ENCODE data around the gene MED13L. TPM values are rescaled to one million over a fixed set of nuclear protein-coding genes. Genes with fewer than 3 reads are reported as not detected.

Gene MED13L
- polyA plus RNA-seq, 4 donors: 9.8 to 74.0 (median 14.3) TPM

DNA sequence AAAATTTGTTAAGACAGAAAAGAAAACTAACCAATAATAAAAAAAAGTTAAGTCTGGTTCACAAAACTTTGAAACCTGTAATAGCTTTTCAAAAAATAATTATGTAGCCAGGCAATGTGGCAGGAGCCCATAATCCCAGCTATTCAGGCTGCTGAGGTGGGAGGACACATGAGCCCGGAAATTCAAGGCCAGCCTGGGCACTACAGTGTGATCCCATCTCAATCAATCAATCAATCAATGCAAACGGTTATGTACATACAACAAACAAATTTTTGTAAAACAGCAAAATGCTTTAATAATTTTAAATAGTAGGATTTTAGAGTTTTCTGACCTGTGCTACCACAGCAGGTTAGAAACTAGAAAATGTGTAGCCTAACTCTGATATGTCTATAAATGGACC, 152.4 kb downstream of the MED13L start:
- no peak overlapping the region for H3K27ac ChIP-seq (ENCODE audit: low read depth in 1 of 3, low read length in 2 of 3)
- H3K9me3 ChIP-seq (ENCODE audit: control insufficient read depth in 2 of 2, insufficient read depth in 1 of 2, low read depth in 1 of 2, low read length in 1 of 2): no peaks in the 10 kb centered on the region
- H3K36me3 ChIP-seq (ENCODE audit: control insufficient read depth in 3 of 3, insufficient read depth in 2 of 3, low read depth in 1 of 3, low read length in 3 of 3): no peaks in the 10 kb centered on the region
- H3K27me3 ChIP-seq (ENCODE audit: control insufficient read depth in 3 of 3, insufficient read depth in 3 of 3, low read length in 3 of 3): no peaks in the 10 kb centered on the region
- no peak for FAIRE-seq
- peaks cover 0 to 5% (median 3%) of the 10 kb centered on the region in 3 donors for H3K4me1 ChIP-seq (ENCODE audit: control insufficient read depth in 3 of 3, insufficient read depth in 2 of 3, low read depth in 1 of 3, low read length in 2 of 3)
- no peak for DNase-seq
- no peak overlapping the region for H3K4me3 ChIP-seq (ENCODE audit: low read depth in 1 of 3, low read length in 3 of 3)
- WGBS, 3 donors: 74 to 77% (median 74%) methylated on average over 2 of the region's 2 CpGs

DNA sequence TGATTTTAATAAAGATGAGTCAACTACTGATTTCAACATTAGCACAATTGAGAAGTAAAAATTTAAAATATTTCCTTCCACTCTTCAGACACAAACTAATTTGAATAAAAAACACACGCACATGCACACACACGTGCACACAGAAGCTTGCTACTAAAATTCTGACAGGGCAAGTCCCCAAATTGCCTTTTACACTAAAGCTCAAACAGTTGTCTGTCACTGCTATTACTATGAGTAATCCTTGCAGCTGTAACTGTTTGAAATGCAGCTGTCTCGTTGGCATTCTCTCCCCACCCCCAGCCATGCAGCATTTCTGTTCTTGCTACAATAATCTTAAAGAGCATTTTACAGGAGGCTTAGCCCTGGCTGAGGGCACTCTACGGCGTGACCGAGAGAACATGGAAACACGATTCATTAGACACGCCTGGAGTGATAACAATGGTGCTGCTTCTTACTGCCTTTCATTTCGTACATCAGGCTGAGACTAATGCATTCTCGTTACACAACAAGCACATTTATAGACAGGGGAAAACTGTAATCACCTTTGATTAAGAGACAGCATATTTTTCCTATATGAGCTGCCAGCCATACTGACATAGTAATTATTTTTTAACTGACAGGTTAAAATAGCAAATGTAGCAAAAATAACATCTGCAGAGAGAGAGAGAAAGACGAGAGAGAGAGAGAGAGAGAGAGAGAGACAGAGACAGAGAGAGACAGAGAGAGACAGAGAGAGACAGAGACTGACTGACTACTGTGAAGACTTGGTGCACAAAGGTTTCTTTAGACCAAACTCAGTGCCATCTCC, 153.8 kb downstream of the MED13L start:
- Histone ChIP-seq H3K4me3 (ENCODE audit: low read depth in 1 of 3, low read length in 3 of 3) (no peak overlapping the region), H3K27ac (ENCODE audit: low read depth in 1 of 3, low read length in 2 of 3) (peak overlapping the region in 1 of 3 donors; percentile 26), H3K4me1 (ENCODE audit: control insufficient read depth in 3 of 3, insufficient read depth in 2 of 3, low read depth in 1 of 3, low read length in 2 of 3) (peaks cover 0 to 5% (median 3%) of the 10 kb centered on the region in 3 donors), H3K36me3 (ENCODE audit: control insufficient read depth in 3 of 3, insufficient read depth in 2 of 3, low read depth in 1 of 3, low read length in 3 of 3) (no peaks in the 10 kb centered on the region), H3K27me3 (ENCODE audit: control insufficient read depth in 3 of 3, insufficient read depth in 3 of 3, low read length in 3 of 3) (no peaks in the 10 kb centered on the region), H3K9me3 (ENCODE audit: control insufficient read depth in 2 of 2, insufficient read depth in 1 of 2, low read depth in 1 of 2, low read length in 1 of 2) (no peaks in the 10 kb centered on the region)
- FAIRE-seq (no peak), DNase-seq (peak; percentile 28 to 50)
- WGBS, 3 donors: 22 to 29% (median 28%) methylated on average over 11 of the region's 11 CpGs

DNA sequence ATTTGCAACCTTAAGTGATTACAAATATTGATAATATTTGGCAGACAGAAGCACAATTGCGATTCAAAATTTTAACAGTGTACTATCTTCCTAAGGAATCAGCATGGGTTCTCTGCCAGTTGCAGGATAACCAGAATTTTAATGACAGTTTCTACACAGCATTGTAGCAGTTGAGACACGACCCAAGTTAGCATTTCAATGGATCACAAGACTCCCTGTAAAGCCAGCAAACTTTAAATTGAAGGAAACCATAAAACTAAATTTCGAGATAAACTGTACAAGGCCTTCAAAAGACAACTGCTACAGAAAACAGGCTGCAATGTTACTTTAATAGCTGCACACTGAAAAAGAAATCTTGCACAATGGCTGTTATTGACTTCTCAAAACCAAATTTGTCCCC, 154.9 kb downstream of the MED13L start:
- Histone ChIP-seq H3K27ac (ENCODE audit: low read depth in 1 of 3, low read length in 2 of 3) (no peak overlapping the region), H3K27me3 (ENCODE audit: control insufficient read depth in 3 of 3, insufficient read depth in 3 of 3, low read length in 3 of 3) (no peaks in the 10 kb centered on the region), H3K4me1 (ENCODE audit: control insufficient read depth in 3 of 3, insufficient read depth in 2 of 3, low read depth in 1 of 3, low read length in 2 of 3) (peaks cover 0 to 5% (median 3%) of the 10 kb centered on the region in 3 donors), H3K9me3 (ENCODE audit: control insufficient read depth in 2 of 2, insufficient read depth in 1 of 2, low read depth in 1 of 2, low read length in 1 of 2) (no peaks in the 10 kb centered on the region), H3K4me3 (ENCODE audit: low read depth in 1 of 3, low read length in 3 of 3) (no peak overlapping the region), H3K36me3 (ENCODE audit: control insufficient read depth in 3 of 3, insufficient read depth in 2 of 3, low read depth in 1 of 3, low read length in 3 of 3) (peaks cover 0 to 3% (median 0%) of the 10 kb centered on the region in 3 donors)
- no peak for FAIRE-seq
- no peak for DNase-seq
- WGBS, 3 donors: 69 to 78% (median 76%) methylated on average over 3 of the region's 3 CpGs

DNA sequence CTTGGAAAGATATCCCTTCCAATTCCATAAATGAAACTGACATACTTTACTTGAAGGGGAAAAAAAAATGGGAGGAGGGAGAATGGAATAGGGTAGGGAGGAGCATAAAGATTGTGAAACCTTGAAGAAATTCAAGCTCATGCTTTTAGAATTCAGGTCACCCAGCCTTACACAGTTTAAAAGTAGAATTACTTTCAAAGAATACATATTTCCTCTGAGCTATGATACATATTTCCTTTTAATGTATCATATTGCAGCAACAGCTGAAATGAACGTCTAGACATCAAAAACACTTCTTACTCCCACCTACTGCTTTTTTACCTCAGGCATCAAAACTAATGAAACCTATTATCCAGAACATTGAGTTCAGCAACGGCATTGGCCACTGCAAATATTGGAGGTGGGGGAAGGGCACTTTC, 156.0 kb downstream of the MED13L start:
- DNase-seq (no peak), FAIRE-seq (no peak)
- Histone ChIP-seq H3K27me3 (ENCODE audit: control insufficient read depth in 3 of 3, insufficient read depth in 3 of 3, low read length in 3 of 3) (no peaks in the 10 kb centered on the region), H3K27ac (ENCODE audit: low read depth in 1 of 3, low read length in 2 of 3) (no peak overlapping the region), H3K4me1 (ENCODE audit: control insufficient read depth in 3 of 3, insufficient read depth in 2 of 3, low read depth in 1 of 3, low read length in 2 of 3) (peaks cover 0 to 5% (median 4%) of the 10 kb centered on the region in 3 donors), H3K36me3 (ENCODE audit: control insufficient read depth in 3 of 3, insufficient read depth in 2 of 3, low read depth in 1 of 3, low read length in 3 of 3) (peaks cover 0 to 3% (median 0%) of the 10 kb centered on the region in 3 donors), H3K9me3 (ENCODE audit: control insufficient read depth in 2 of 2, insufficient read depth in 1 of 2, low read depth in 1 of 2, low read length in 1 of 2) (no peaks in the 10 kb centered on the region), H3K4me3 (ENCODE audit: low read depth in 1 of 3, low read length in 3 of 3) (no peak overlapping the region)
- WGBS, 3 donors: 33 to 48% (median 44%) methylated on average over 2 of the region's 2 CpGs

DNA sequence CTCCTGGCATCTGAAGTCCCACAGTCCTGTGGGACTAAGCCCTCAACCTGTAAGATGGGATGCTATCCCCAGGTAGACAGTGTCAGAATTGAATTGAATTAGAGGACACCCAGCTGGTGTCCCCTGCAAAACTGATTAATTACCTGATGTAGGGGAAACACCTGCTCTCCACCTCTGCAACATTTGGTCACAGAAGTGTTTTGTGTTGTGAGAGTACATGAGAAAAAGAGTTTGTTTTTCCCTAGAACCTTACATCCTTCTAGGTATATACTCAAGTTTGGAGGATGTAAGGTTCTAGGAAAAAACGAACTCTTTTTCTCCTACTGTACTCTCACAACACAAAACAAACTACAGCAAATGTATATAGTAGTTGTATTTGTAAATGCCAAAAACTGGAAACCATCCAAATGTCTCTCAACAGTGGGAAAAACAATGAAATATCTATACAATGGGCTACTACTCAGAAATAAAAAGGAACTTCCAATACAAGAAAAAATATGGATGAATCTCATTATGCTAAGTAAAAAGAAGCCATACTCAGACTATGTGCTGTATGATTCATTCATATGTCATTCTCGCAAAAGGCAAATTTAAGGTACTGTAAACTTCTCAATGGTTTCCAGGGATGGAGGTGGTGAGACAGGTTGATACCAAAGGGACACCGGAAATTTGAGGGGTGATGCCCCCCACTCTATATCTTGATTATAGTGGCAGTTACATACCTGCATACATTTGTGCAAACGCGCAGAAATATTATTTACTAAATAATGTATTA, 160.7 kb downstream of the MED13L start:
- Histone ChIP-seq H3K27ac (ENCODE audit: low read depth in 1 of 3, low read length in 2 of 3) (no peak overlapping the region), H3K4me3 (ENCODE audit: low read depth in 1 of 3, low read length in 3 of 3) (no peak overlapping the region), H3K27me3 (ENCODE audit: control insufficient read depth in 3 of 3, insufficient read depth in 3 of 3, low read length in 3 of 3) (no peaks in the 10 kb centered on the region), H3K36me3 (ENCODE audit: control insufficient read depth in 3 of 3, insufficient read depth in 2 of 3, low read depth in 1 of 3, low read length in 3 of 3) (peaks cover 0 to 3% (median 0%) of the 10 kb centered on the region in 3 donors), H3K4me1 (ENCODE audit: control insufficient read depth in 3 of 3, insufficient read depth in 2 of 3, low read depth in 1 of 3, low read length in 2 of 3) (peaks cover 0 to 4% (median 0%) of the 10 kb centered on the region in 3 donors), H3K9me3 (ENCODE audit: control insufficient read depth in 2 of 2, insufficient read depth in 1 of 2, low read depth in 1 of 2, low read length in 1 of 2) (no peaks in the 10 kb centered on the region)
- FAIRE-seq: no peak
- DNase-seq: no peak
- WGBS, 3 donors: 93 to 94% (median 93%) methylated on average over 5 of the region's 5 CpGs

DNA sequence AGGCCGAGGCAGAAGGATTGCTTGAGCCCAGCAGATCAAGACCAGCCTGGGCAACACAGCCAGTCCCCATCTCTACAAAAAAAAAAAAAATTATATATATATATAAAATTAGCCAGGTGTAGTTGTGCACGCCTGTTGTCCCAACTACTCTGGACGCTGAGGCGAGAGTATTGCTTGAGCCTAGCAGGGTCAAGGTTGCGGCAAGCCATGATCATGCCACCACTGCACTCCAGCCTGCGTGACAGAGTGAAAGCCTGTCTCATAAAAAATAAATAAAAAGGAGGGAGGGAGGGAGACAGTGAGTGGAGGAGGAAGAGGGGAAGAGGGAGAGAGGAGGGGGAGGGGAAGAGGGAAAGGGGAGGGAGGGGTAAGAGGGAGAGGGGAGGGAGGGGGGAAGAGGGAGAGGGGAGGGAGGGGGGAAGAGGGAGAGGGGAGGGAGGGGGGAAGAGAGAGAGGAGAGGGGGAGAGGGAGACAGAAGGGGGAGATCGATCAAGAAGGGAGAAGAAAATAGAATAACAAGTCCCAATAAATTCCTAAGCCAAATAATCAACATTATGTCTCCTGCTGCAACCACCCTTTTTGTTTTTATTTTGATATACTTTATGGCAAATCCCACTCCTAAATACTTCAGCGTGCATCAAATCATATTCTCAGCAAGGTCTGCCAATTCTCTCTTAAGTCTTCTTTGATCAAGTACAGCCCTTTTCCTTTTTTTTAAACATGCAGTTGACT, 163.9 kb downstream of the MED13L start:
- Histone ChIP-seq H3K4me1 (ENCODE audit: control insufficient read depth in 3 of 3, insufficient read depth in 2 of 3, low read depth in 1 of 3, low read length in 2 of 3) (peaks cover 0 to 4% (median 0%) of the 10 kb centered on the region in 3 donors), H3K27me3 (ENCODE audit: control insufficient read depth in 3 of 3, insufficient read depth in 3 of 3, low read length in 3 of 3) (no peaks in the 10 kb centered on the region), H3K4me3 (ENCODE audit: low read depth in 1 of 3, low read length in 3 of 3) (no peak overlapping the region), H3K27ac (ENCODE audit: low read depth in 1 of 3, low read length in 2 of 3) (no peak overlapping the region), H3K36me3 (ENCODE audit: control insufficient read depth in 3 of 3, insufficient read depth in 2 of 3, low read depth in 1 of 3, low read length in 3 of 3) (peaks cover 0 to 3% (median 0%) of the 10 kb centered on the region in 3 donors), H3K9me3 (ENCODE audit: control insufficient read depth in 2 of 2, insufficient read depth in 1 of 2, low read depth in 1 of 2, low read length in 1 of 2) (no peaks in the 10 kb centered on the region)
- DNase-seq: no peak
- 84 to 93% (median 87%) methylated on average over 8 of the region's 8 CpGs for WGBS, 3 donors
- FAIRE-seq: no peak

DNA sequence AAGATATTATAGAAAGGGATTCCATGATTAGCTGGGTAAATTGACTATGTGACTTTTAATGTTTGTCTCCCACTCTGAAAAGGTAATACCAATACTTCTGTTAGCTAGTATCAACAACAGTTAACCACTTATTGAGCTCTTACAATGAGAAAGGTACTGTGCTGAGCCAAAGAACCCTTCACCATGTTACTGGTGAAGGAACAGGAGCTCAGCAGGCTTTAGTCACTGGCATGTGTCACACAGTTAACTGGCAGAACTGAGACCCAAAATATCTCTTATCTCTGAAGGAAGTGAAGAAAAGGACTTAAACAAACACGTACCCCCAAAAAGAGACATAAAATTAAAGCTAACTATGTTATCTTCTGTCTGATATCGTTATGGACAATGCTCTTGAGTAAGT, 170.6 kb downstream of the MED13L start:
- FAIRE-seq (no peak), DNase-seq (no peak)
- 72 to 91% (median 73%) methylated on average over 2 of the region's 2 CpGs for WGBS, 3 donors

DNA sequence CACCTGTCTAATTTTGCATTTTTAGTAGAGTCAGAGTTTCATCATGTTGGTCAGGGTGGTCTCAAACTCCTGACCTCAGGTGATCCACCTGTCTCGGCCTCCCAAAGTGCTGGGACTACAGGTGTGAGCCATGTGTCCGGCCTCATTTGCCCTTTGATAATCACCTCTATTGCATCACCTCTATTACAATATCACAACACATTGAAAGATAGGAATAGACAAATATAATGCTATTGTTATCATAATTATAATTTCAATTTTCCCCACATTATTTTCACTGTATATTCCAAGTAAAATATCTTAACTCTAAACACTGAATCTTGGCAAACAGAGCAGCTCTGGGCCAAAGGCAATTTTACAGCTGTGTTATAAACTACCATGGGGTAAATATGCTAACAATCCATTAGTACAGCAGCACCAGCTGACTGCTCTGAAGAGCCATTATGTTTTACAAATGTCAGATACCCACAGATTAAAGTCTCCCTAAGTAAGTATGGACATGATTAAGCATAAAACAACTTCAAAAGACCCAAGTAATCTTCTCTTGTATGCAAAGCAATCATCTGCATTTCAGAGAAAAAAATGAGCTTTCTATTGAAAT, 173.2 kb downstream of the MED13L start:
- Histone ChIP-seq H3K36me3 (ENCODE audit: control insufficient read depth in 3 of 3, insufficient read depth in 2 of 3, low read depth in 1 of 3, low read length in 3 of 3) (peaks cover 0 to 10% (median 3%) of the 10 kb centered on the region in 3 donors), H3K9me3 (ENCODE audit: control insufficient read depth in 2 of 2, insufficient read depth in 1 of 2, low read depth in 1 of 2, low read length in 1 of 2) (no peaks in the 10 kb centered on the region), H3K27me3 (ENCODE audit: control insufficient read depth in 3 of 3, insufficient read depth in 3 of 3, low read length in 3 of 3) (no peaks in the 10 kb centered on the region), H3K4me3 (ENCODE audit: low read depth in 1 of 3, low read length in 3 of 3) (no peak overlapping the region), H3K27ac (ENCODE audit: low read depth in 1 of 3, low read length in 2 of 3) (no peak overlapping the region), H3K4me1 (ENCODE audit: control insufficient read depth in 3 of 3, insufficient read depth in 2 of 3, low read depth in 1 of 3, low read length in 2 of 3) (no peaks in the 10 kb centered on the region)
- WGBS, 3 donors: 78 to 88% (median 80%) methylated on average over 2 of the region's 2 CpGs
- DNase-seq (peak in 1 of 2 donors; percentile 13), FAIRE-seq (no peak)

More for the DNA sequence above, 170.6 kb downstream of the MED13L start:
- Histone ChIP-seq H3K4me1 (ENCODE audit: control insufficient read depth in 3 of 3, insufficient read depth in 2 of 3, low read depth in 1 of 3, low read length in 2 of 3) (no peaks in the 10 kb centered on the region), H3K9me3 (ENCODE audit: control insufficient read depth in 2 of 2, insufficient read depth in 1 of 2, low read depth in 1 of 2, low read length in 1 of 2) (no peaks in the 10 kb centered on the region), H3K4me3 (ENCODE audit: low read depth in 1 of 3, low read length in 3 of 3) (no peak overlapping the region), H3K27ac (ENCODE audit: low read depth in 1 of 3, low read length in 2 of 3) (no peak overlapping the region), H3K27me3 (ENCODE audit: control insufficient read depth in 3 of 3, insufficient read depth in 3 of 3, low read length in 3 of 3) (no peaks in the 10 kb centered on the region), H3K36me3 (ENCODE audit: control insufficient read depth in 3 of 3, insufficient read depth in 2 of 3, low read depth in 1 of 3, low read length in 3 of 3) (peaks cover 0 to 8% (median 3%) of the 10 kb centered on the region in 3 donors)

Data from small intestine (tissue), 7 donors.